IMR-90 (cell line): ENCODE results near the gene EIF4E3. TPM values are rescaled to one million over a fixed set of nuclear protein-coding genes. Genes with fewer than 3 reads are reported as not detected.

Experiments
- ATAC-seq: fragments of 200-7000 bp; cut with Tn5 transposase; 2 replicates; pipeline ENCODE4 v1.9.1; 2020; ENCODE audit warnings: low read depth, mild to moderate bottlenecking, moderate library complexity
- BruUV-seq: library from RNA; stranded (reverse); fragments of 400-500 nt; replicated peaks from 2 replicates; lab custom pipeline; 2021; lab: Mats Ljungman, UMichigan
- CTCF ChIA-PET: fragments of 300-600 bp; formaldehyde crosslinking; extraction: SDS; loops from one replicate; lab custom pipeline; 2021; ENCODE audit warnings: antibody characterized with exemption; lab: Yijun Ruan, JAX
- POLR2A ChIA-PET: fragments of 300-600 bp; sonication (Branson Sonifier 250); formaldehyde crosslinking; loops from one replicate; lab custom pipeline; 2022; ENCODE audit warnings: antibody characterized with exemption; ENCODE audit not compliant: unreplicated experiment; lab: Charles Lee
- DNase-seq: peaks from one replicate; pipeline ENCODE4 v3.0.0; 2013
- H2AFZ ChIP-seq: replicated peaks from 2 replicates; pipeline ENCODE3; 2013; ENCODE audit warnings: low read length, mild to moderate bottlenecking; ENCODE audit not compliant: poor library complexity
- H2AK5ac ChIP-seq: 2 replicates; pipeline ENCODE4 v1.6.1; 2013; ENCODE audit warnings: low read depth, low read length, inconsistent platforms
- H2AK9ac ChIP-seq: replicated peaks from 2 replicates; pipeline ENCODE3; 2013; ENCODE audit warnings: mild to moderate bottlenecking, low read depth, low read length, moderate library complexity; ENCODE audit not compliant: poor library complexity
- H2BK120ac ChIP-seq: 2 replicates; pipeline ENCODE4 v1.6.1; 2013; ENCODE audit warnings: low read depth, low read length, inconsistent platforms
- H2BK15ac ChIP-seq: 3 replicates; pipeline ENCODE4 v1.6.1; 2013; ENCODE audit warnings: low read depth, low read length, inconsistent platforms
- H2BK20ac ChIP-seq: 2 replicates; pipeline ENCODE4 v1.6.1; 2013; ENCODE audit warnings: low read depth, mild to moderate bottlenecking, inconsistent platforms, low read length, moderate library complexity
- H2BK5ac ChIP-seq: 2 replicates; pipeline ENCODE4 v1.6.1; 2013; ENCODE audit warnings: mild to moderate bottlenecking, low read depth, low read length, inconsistent platforms; ENCODE audit not compliant: poor library complexity, severe bottlenecking
- H3K14ac ChIP-seq: replicated peaks from 2 replicates; pipeline ENCODE4 v1.6.1; 2013; ENCODE audit warnings: low read depth, low read length, inconsistent platforms
- H3K18ac ChIP-seq: 2 replicates; pipeline ENCODE4 v1.6.1; 2013; ENCODE audit warnings: low read depth, low read length, control low read depth
- H3K23ac ChIP-seq: 2 replicates; pipeline ENCODE4 v1.6.1; 2013; ENCODE audit warnings: low read depth, low read length, inconsistent platforms
- H3K27ac ChIP-seq: 2 replicates; pipeline ENCODE4 v1.5.1; 2013; ENCODE audit warnings: mild to moderate bottlenecking, control low read depth, low read length; ENCODE audit not compliant: insufficient read depth
- H3K27me3 ChIP-seq: 2 replicates; pipeline ENCODE4 v1.6.1; 2013; ENCODE audit warnings: low read length; ENCODE audit not compliant: control insufficient read depth, insufficient read depth
- H3K36me3 ChIP-seq: 2 replicates; pipeline ENCODE4 v1.6.1; 2013; ENCODE audit warnings: low read length, mixed read lengths; ENCODE audit not compliant: control insufficient read depth, insufficient read depth
- H3K4ac ChIP-seq: 2 replicates; pipeline ENCODE4 v1.6.1; 2013; ENCODE audit warnings: low read depth, low read length, inconsistent platforms
- H3K4me1 ChIP-seq: 2 replicates; pipeline ENCODE4 v1.6.1; 2013; ENCODE audit warnings: low read length, mixed read lengths; ENCODE audit not compliant: control insufficient read depth, insufficient read depth
- H3K4me2 ChIP-seq: 2 replicates; pipeline ENCODE4 v1.6.1; 2013; ENCODE audit warnings: low read depth, mild to moderate bottlenecking, control low read depth, low read length, moderate library complexity
- H3K4me3 ChIP-seq: 2 replicates; pipeline ENCODE4 v1.5.1; 2013; ENCODE audit warnings: low read depth, mild to moderate bottlenecking, control low read depth, low read length, moderate library complexity; ENCODE audit not compliant: insufficient read depth
- H3K56ac ChIP-seq: 2 replicates; pipeline ENCODE4 v1.6.1; 2013; ENCODE audit warnings: low read length, inconsistent platforms; ENCODE audit not compliant: insufficient read depth; ENCODE audit errors: extremely low read depth
- H3K79me1 ChIP-seq, 2 experiments: 2 replicates each; pipeline ENCODE4 v1.6.1; 2013; ENCODE audit warnings: low read length in 2 of 2, inconsistent platforms in 1 of 2, low read depth in 1 of 2
- H3K9ac ChIP-seq: 2 replicates; pipeline ENCODE4 v1.6.1; 2013; ENCODE audit warnings: low read depth, low read length, control low read depth
- H3K9me1 ChIP-seq: 2 replicates; pipeline ENCODE4 v1.6.1; 2013; ENCODE audit warnings: low read length, inconsistent platforms; ENCODE audit not compliant: insufficient read depth
- H3K9me3 ChIP-seq: 2 replicates; pipeline ENCODE4 v1.6.1; 2013; ENCODE audit warnings: low read length; ENCODE audit not compliant: control insufficient read depth, insufficient read depth
- H4K20me1 ChIP-seq: 2 replicates; pipeline ENCODE4 v1.6.1; 2013; ENCODE audit warnings: low read length, inconsistent platforms; ENCODE audit not compliant: insufficient read depth
- H4K5ac ChIP-seq: 2 replicates; pipeline ENCODE4 v1.6.1; 2013; ENCODE audit warnings: mild to moderate bottlenecking, low read depth, low read length, control low read depth
- H4K8ac ChIP-seq, 2 experiments: 2 replicates each; pipeline ENCODE4 v1.6.1; 2013; ENCODE audit warnings: low read depth in 2 of 2, low read length in 2 of 2, control low read depth in 1 of 2, inconsistent platforms in 1 of 2
- H4K91ac ChIP-seq: 2 replicates; pipeline ENCODE4 v1.6.1; 2013; ENCODE audit warnings: low read depth, low read length, inconsistent platforms; ENCODE audit not compliant: insufficient read depth
- MAFK ChIP-seq: IDR thresholded peaks from 2 replicates; pipeline ENCODE4 v1.6.1; 2012; ENCODE audit warnings: low read depth, low read length, improper control_type of control experiment
- MAZ ChIP-seq: IDR thresholded peaks from 2 replicates; pipeline ENCODE4 v1.6.1; 2012; ENCODE audit warnings: low read depth, mild to moderate bottlenecking, low read length, improper control_type of control experiment, moderate library complexity, borderline replicate concordance
- POLR2A ChIP-seq: IDR thresholded peaks from 2 replicates; pipeline ENCODE4 v1.6.1; 2012; ENCODE audit warnings: mild to moderate bottlenecking, low read depth, low read length
- RCOR1 ChIP-seq: IDR thresholded peaks from 2 replicates; pipeline ENCODE4 v1.6.1; 2012; ENCODE audit warnings: mild to moderate bottlenecking, low read length, improper control_type of control experiment; ENCODE audit not compliant: insufficient replicate concordance
- WGBS, 2 experiments: methylation state at CpG; one replicate each; pipeline versions ENCODE4 v1.1.5 to v1.1.7; 2013; ENCODE audit warnings: missing lambda C conversion rate in 2 of 2; ENCODE audit not compliant: insufficient read length in 1 of 2; ENCODE audit errors: extremely low coverage in 2 of 2; 5-methylcytosine and 5-hydroxymethylcytosine counted together
- dilution Hi-C: fragments of 300-500 bp; cut with HindIII; formaldehyde crosslinking; loops from one replicate; pipeline ENCODE4 v1.14.3; 2018; ENCODE audit warnings: low sequenced_read_pairs; ENCODE audit not compliant: unreplicated experiment
- in situ Hi-C: fragments of 300-500 bp; cut with MboI; formaldehyde crosslinking; loops from 3 replicates; pipeline ENCODE4 v1.14.3; 2019; ENCODE audit warnings: low sequenced_read_pairs, inconsistent platforms, mixed read lengths
- intact Hi-C: fragments of 100-400 bp; cut with micrococcal nuclease; formaldehyde crosslinking; loops from 2 replicates; pipeline ENCODE4 v1.10.0; 2022
- polyA plus RNA-seq, 3 experiments: library from polyadenylated mRNA; depleted of rRNA; stranded (reverse); fragments of >200 nt; gene quantifications; 2 replicates each; pipeline ENCODE4 v1.2.3, GENCODE V29; 2012; ENCODE audit warnings: low replicate concordance in 1 of 3
- total RNA-seq: library from RNA; depleted of rRNA; stranded (reverse); fragments of >200 nt; gene quantifications from 2 replicates; pipeline ENCODE4 v1.2.3, GENCODE V29; 2012

Gene EIF4E3
- total and polyA plus RNA-seq, 2 of the 4 experiments (the other 2 are of a cell fraction) = 0.72 to 1.1 TPM

DNA sequence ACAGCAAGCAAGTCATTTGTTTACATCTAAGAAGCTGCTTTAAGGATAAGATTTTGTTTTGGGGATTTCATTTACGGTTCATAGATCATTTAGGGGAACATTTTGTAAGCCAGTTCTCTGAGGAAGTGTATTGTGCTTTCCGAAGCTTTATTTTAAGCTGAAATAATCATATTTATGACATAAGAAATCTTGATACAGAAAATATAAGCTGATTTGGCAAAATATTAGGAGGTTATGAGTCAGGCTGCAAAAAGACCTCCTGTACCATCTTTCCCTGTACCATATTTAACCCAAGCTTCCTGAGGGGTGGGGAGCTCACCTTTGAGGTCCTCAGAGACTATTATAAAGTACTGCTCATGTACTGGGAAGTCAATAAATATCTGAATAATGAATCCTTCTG is 8.1 kb upstream of the EIF4E3 start:
- no peak overlapping the region for H2AK5ac ChIP-seq
- no peaks in the 10 kb centered on the region for H3K4me1 ChIP-seq
- H3K27me3 ChIP-seq = peaks cover 27% of the 10 kb centered on the region
- H2BK20ac ChIP-seq = no peak overlapping the region
- H4K8ac ChIP-seq = no peak overlapping the region
- no peak overlapping the region for H2BK120ac ChIP-seq
- no peak overlapping the region for H4K91ac ChIP-seq
- dilution Hi-C loops = no loop called here
- no CpG with 5 or more reads among the region's 2 CpGs for WGBS, 2 experiments
- no peak overlapping the region for H3K18ac ChIP-seq
- H3K4me3 ChIP-seq = no peak overlapping the region
- POLR2A ChIA-PET = no interaction called here
- in situ Hi-C loops = no loop called here
- H3K36me3 ChIP-seq = no peaks in the 10 kb centered on the region
- H3K56ac ChIP-seq = no peak overlapping the region
- H4K20me1 ChIP-seq = no peaks in the 10 kb centered on the region
- no peak overlapping the region for H3K14ac ChIP-seq
- no TSS peak for BruUV-seq
- H2AK9ac ChIP-seq = no peak overlapping the region
- H3K4ac ChIP-seq = no peak overlapping the region
- TF ChIP-seq POLR2A = no peak
- TF ChIP-seq MAFK = peak; percentile 42; the same call in 1 of the 2 replicates
- TF ChIP-seq RCOR1 = no peak
- TF ChIP-seq MAZ = no peak
- H2AFZ ChIP-seq = no peak overlapping the region
- H3K9me3 ChIP-seq = no peaks in the 10 kb centered on the region
- no peak overlapping the region for H4K5ac ChIP-seq
- no peak overlapping the region for H3K23ac ChIP-seq
- H3K27ac ChIP-seq = no peak overlapping the region
- intact Hi-C loops = loop anchor here (5.0 to 10.0 kb wide), 2 partner anchors 131 to 1354 kb away; no protein-coding TSS in a partner anchor
- DNase-seq (no peak), ATAC-seq (no peak)
- CTCF ChIA-PET = interaction anchor here (0.5 to 1.0 kb wide), 3 partner anchors 12 to 1330 kb away, joined by 3 to 7 read pairs (median 4); no protein-coding TSS in a partner anchor
- no peak overlapping the region for H3K4me2 ChIP-seq
- no peak overlapping the region for H2BK15ac ChIP-seq
- H3K79me1 ChIP-seq = no peaks in the 10 kb centered on the region
- H3K9ac ChIP-seq = no peak overlapping the region
- H3K9me1 ChIP-seq = peaks cover 4% of the 10 kb centered on the region; the same call in 1 of the 2 replicates
- H2BK5ac ChIP-seq = no peak overlapping the region
